A549 (cell line): ENCODE data around the gene NANOS2. TPM values are rescaled to one million over a fixed set of nuclear protein-coding genes. Genes with fewer than 3 reads are reported as not detected.

Experiments
- ATAC-seq, 2 experiments: fragments of 200-7000 bp in 1 of 2; fragments of >200 bp in 1 of 2; cut with Nextera tagmentation in 1 of 2; cut with Tn5 transposase in 1 of 2; 3 replicates each; pipeline versions ENCODE4 v1.8.0 to v1.9.1; 2018 to 2020; ENCODE audit warnings: mild to moderate bottlenecking in 1 of 2, moderate library complexity in 1 of 2
- CTCF ChIA-PET: fragments of 300-600 bp; sonication (Branson Sonifier 250); formaldehyde crosslinking; extraction: SDS; loops from one replicate; lab custom pipeline; 2021; ENCODE audit warnings: antibody characterized with exemption, inconsistent platforms; lab: Yijun Ruan, JAX
- POLR2A ChIA-PET: fragments of 350-600 bp; formaldehyde crosslinking; extraction: SDS; loops from one replicate; lab custom pipeline; 2021; ENCODE audit warnings: antibody characterized with exemption, inconsistent platforms; lab: Yijun Ruan, JAX
- DNase-seq, 2 experiments: peaks; one replicate each; pipeline versions ENCODE4 v3.0.0 to v3.0.0-alpha.2; 2011 to 2016; ENCODE audit warnings: low read depth in 1 of 2, low spot score in 1 of 2
- FAIRE-seq: peaks from 2 replicates; lab custom pipeline; 2011; peaks lifted over from hg19 to GRCh38; lab: Jason Lieb, UNC
- H3K27ac ChIP-seq, 2 experiments: fragments of >200 bp; sonication (Bioruptor Twin); formaldehyde crosslinking; 3 replicates each; pipeline ENCODE4 v1.5.1; 2016 to 2017
- H3K4me1 ChIP-seq: fragments of >200 bp; sonication (Bioruptor Twin); formaldehyde crosslinking; 3 replicates; pipeline ENCODE4 v1.6.1; 2016
- H3K4me2 ChIP-seq: fragments of >200 bp; sonication (Bioruptor Twin); formaldehyde crosslinking; 3 replicates; pipeline ENCODE4 v1.6.1; 2016
- H3K4me3 ChIP-seq: fragments of >200 bp; sonication (Bioruptor Twin); formaldehyde crosslinking; 3 replicates; pipeline ENCODE4 v1.5.1; 2016
- H3K9me3 ChIP-seq: fragments of >200 bp; sonication (Bioruptor Twin); formaldehyde crosslinking; 3 replicates; pipeline ENCODE4 v1.6.1; 2016
- BHLHE40 ChIP-seq: IDR thresholded peaks from 2 replicates; pipeline ENCODE4 v1.6.1; 2012; ENCODE audit warnings: low read depth, low read length, inconsistent platforms
- CBX8 ChIP-seq: fragments of 200-600 bp; sonication (generic); IDR thresholded peaks from 2 replicates; pipeline ENCODE4 v1.6.1; 2016
- CEBPB ChIP-seq, 2 experiments: fragments of >200 bp in 1 of 2; sonication (Bioruptor Twin) in 1 of 2; formaldehyde crosslinking in 1 of 2; IDR thresholded peaks; 2 replicates each; pipeline ENCODE4 v1.6.1; 2012 to 2016
- EHF ChIP-seq: fragments of 250-450 bp; sonication (Bioruptor Pico); IDR thresholded peaks from 2 replicates; pipeline ENCODE4 v1.5.0; 2020; ENCODE audit warnings: mild to moderate bottlenecking
- EHMT2 ChIP-seq: fragments of 200-600 bp; sonication (generic); IDR thresholded peaks from 2 replicates; pipeline ENCODE4 v1.6.1; 2016; ENCODE audit warnings: antibody characterized with exemption, low read depth, mild to moderate bottlenecking, moderate library complexity
- EP300 ChIP-seq, 2 experiments: fragments of >200 bp; sonication (Bioruptor Twin); formaldehyde crosslinking; IDR thresholded peaks; 2 replicates in 1 of 2; 3 replicates in 1 of 2; pipeline ENCODE4 v1.6.1; 2016 to 2017
- FOXS1 ChIP-seq: fragments of 250-450 bp; sonication (Bioruptor Pico); IDR thresholded peaks from 2 replicates; pipeline ENCODE4 v1.5.0; 2020; ENCODE audit warnings: mild to moderate bottlenecking, moderate library complexity
- GATA3 ChIP-seq: IDR thresholded peaks from 2 replicates; pipeline ENCODE4 v1.6.1; 2012; ENCODE audit warnings: borderline replicate concordance
- HDAC2 ChIP-seq: fragments of 200-600 bp; sonication (generic); IDR thresholded peaks from 2 replicates; pipeline ENCODE4 v1.6.1; 2016
- HEYL ChIP-seq: fragments of 250-450 bp; sonication (Bioruptor Pico); IDR thresholded peaks from 2 replicates; pipeline ENCODE4 v1.8.0; 2021; ENCODE audit warnings: mild to moderate bottlenecking, moderate library complexity
- HMGXB4 ChIP-seq: fragments of 250-450 bp; sonication (Bioruptor Pico); IDR thresholded peaks from 2 replicates; pipeline ENCODE4 v1.5.0; 2021; ENCODE audit warnings: mild to moderate bottlenecking, moderate library complexity, borderline replicate concordance
- HOXB13 ChIP-seq: fragments of 250-450 bp; sonication (Bioruptor Pico); IDR thresholded peaks from 2 replicates; pipeline ENCODE4 v1.5.0; 2020; ENCODE audit warnings: low read depth, mild to moderate bottlenecking, moderate library complexity
- JUN ChIP-seq, 2 experiments: fragments of >200 bp; sonication (Bioruptor Twin); formaldehyde crosslinking; IDR thresholded peaks; 2 replicates in 1 of 2; 3 replicates in 1 of 2; pipeline ENCODE4 v1.6.1; 2016 to 2017
- KDM1A ChIP-seq: fragments of 200-600 bp; sonication (generic); IDR thresholded peaks from 2 replicates; pipeline ENCODE4 v1.6.1; 2016; ENCODE audit warnings: low read depth, mild to moderate bottlenecking
- KDM5A ChIP-seq: fragments of 200-600 bp; sonication (generic); IDR thresholded peaks from 2 replicates; pipeline ENCODE4 v1.6.1; 2016; ENCODE audit warnings: antibody characterized with exemption, mild to moderate bottlenecking
- MAX ChIP-seq: IDR thresholded peaks from 2 replicates; pipeline ENCODE4 v1.6.1; 2012
- MYC ChIP-seq: IDR thresholded peaks from 2 replicates; pipeline ENCODE4 v1.6.1; 2012; ENCODE audit warnings: mild to moderate bottlenecking, inconsistent platforms, low read length, improper control_type of control experiment, borderline replicate concordance
- NPAS2 ChIP-seq: fragments of 250-450 bp; sonication (Bioruptor Pico); IDR thresholded peaks from 2 replicates; pipeline ENCODE4 v1.8.0; 2022; ENCODE audit warnings: mild to moderate bottlenecking, moderate library complexity, borderline replicate concordance
- NR3C1 ChIP-seq: fragments of >200 bp; sonication (Bioruptor Twin); formaldehyde crosslinking; IDR thresholded peaks from 3 replicates; pipeline ENCODE4 v1.6.1; 2017
- PBX3 ChIP-seq: IDR thresholded peaks from 2 replicates; pipeline ENCODE4 v1.6.1; 2012
- PHF8 ChIP-seq: fragments of 200-600 bp; sonication (generic); IDR thresholded peaks from 2 replicates; pipeline ENCODE4 v1.6.1; 2016; ENCODE audit warnings: low read depth, mild to moderate bottlenecking, antibody characterized with exemption, moderate library complexity, borderline replicate concordance
- RAD21 ChIP-seq, 2 experiments: fragments of >200 bp in 1 of 2; sonication (Bioruptor Twin) in 1 of 2; formaldehyde crosslinking in 1 of 2; IDR thresholded peaks in 1 of 2; conservative IDR thresholded peaks in 1 of 2; 2 replicates in 1 of 2; 3 replicates in 1 of 2; pipeline ENCODE4 v1.6.1; 2012 to 2018; ENCODE audit warnings: inconsistent platforms in 1 of 2
- RARB ChIP-seq: fragments of 250-450 bp; sonication (Bioruptor Pico); IDR thresholded peaks from 2 replicates; pipeline ENCODE4 v1.8.0; 2021; ENCODE audit warnings: mild to moderate bottlenecking, moderate library complexity
- ZC3H11A ChIP-seq: fragments of 450-650 bp; IDR thresholded peaks from 2 replicates; pipeline ENCODE4 v1.6.1; 2014; ENCODE audit warnings: antibody characterized with exemption, mild to moderate bottlenecking
- ZNF302 ChIP-seq: fragments of 250-450 bp; sonication (Bioruptor Pico); IDR thresholded peaks from 2 replicates; pipeline ENCODE4 v1.9.0; 2021; ENCODE audit warnings: inconsistent platforms, mild to moderate bottlenecking, moderate library complexity
- ZSCAN20 ChIP-seq: fragments of 250-450 bp; sonication (Bioruptor Pico); IDR thresholded peaks from 2 replicates; pipeline ENCODE4 v1.8.0; 2022; ENCODE audit warnings: mild to moderate bottlenecking, moderate library complexity
- WGBS: methylation state at CpG from one replicate; pipeline ENCODE4 v1.1.6; 2017; ENCODE audit errors: missing lambda C conversion rate; 5-methylcytosine and 5-hydroxymethylcytosine counted together
- polyA plus RNA-seq, 4 experiments: library from polyadenylated mRNA; depleted of rRNA in 3 of 4; stranded (reverse); fragments of >200 nt; fragmentation: RNase III in 1 of 4; extraction: RNeasy Plus Mini Kit Qiagen cat#74134 plus additional on column Dnase treatment in 1 of 4; gene quantifications; 2 replicates in 3 of 4; 3 replicates in 1 of 4; pipeline ENCODE4 v1.2.3, GENCODE V29; 2011 to 2017
- TF ChIP-seq, protein P1 (sequence below): fragments of 250-450 bp; sonication (Bioruptor Pico); IDR thresholded peaks from 2 replicates; pipeline ENCODE4 v1.5.0; 2020; ENCODE audit warnings: low read depth, mild to moderate bottlenecking, moderate library complexity
- TF ChIP-seq, protein P2 (sequence below): fragments of >200 bp; sonication (Bioruptor Twin); formaldehyde crosslinking; IDR thresholded peaks from 3 replicates; pipeline ENCODE4 v1.6.1; 2016

The NANOS2 gene
- polyA plus RNA-seq, 2 of the 4 experiments (the other 2 are of a cell fraction): not detected

DNA sequence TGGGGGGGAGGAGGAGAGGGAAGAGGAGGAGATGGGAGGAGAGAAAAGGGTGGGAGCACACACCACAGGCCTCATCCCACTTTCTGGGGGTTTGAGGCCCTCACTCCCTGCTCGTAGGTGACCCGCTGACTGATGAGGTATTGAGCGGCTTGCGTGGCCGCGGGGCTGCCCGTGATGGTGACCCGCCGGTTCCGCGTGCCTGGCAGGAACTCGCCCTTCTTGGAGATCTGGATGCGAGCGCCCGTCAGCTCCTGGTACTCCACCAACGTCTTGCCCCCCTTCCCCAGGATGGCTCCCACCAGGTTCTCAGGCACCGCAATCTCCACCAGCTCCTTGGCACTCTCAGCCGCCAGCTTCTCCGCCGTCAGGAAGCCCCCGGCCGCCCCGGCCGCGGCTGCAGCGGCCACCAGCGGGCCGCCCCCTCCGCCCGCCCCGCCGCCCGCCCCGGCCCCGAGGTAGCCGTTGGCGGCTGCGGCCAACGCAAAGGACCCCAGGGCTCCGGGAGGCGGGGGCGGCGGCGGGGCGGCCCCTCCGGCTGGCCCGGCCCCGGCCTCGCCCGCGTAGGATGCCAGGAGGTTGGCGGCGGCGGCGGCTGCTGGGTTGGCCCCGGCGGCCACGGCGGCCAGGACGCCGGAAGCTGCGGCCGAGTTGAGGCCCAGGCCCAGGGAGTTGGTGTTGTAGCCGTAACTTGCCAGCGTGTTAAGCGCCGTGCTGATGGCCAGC lies 25.4 kb upstream of the NANOS2 start:
- Histone ChIP-seq H3K4me2 (no peak overlapping the region), H3K4me3 (no peak overlapping the region), H3K27ac (no peak overlapping the region), H3K4me1 (peaks cover 4% of the 10 kb centered on the region; the same call in 1 of the 3 replicates), H3K9me3 (0 out of 3 replicates have a peak, but pooled peaks cover 4% of the 10 kb centered on the region)
- ChIA-PET POLR2A (no interaction called here), CTCF (interaction anchor here (1.2 kb wide), 1 partner anchor 137 kb away, joined by 3 read pairs; no protein-coding TSS in a partner anchor)
- FAIRE-seq (no peak), DNase-seq (no peak), ATAC-seq (no peak)
- TF ChIP-seq EHMT2: no peak
- TF ChIP-seq EHF (CRISPR knock-in tag): no peak
- no peak for TF ChIP-seq EP300 (IDR thresholded peaks at IDR 0.05)
- TF ChIP-seq ZNF302 (CRISPR knock-in tag): no peak
- TF ChIP-seq JUN (IDR thresholded peaks at IDR 0.05): no peak
- no peak for TF ChIP-seq PBX3
- TF ChIP-seq HDAC2: no peak
- TF ChIP-seq FOXS1 (CRISPR knock-in tag): no peak
- no peak for TF ChIP-seq MYC
- TF ChIP-seq NR3C1: no peak
- TF ChIP-seq ZSCAN20 (CRISPR knock-in tag): no peak
- no peak for TF ChIP-seq HMGXB4 (CRISPR knock-in tag)
- TF ChIP-seq GATA3: no peak
- TF ChIP-seq RAD21 (conservative IDR thresholded peaks at IDR 0.05 in 1 of 2, IDR thresholded peaks at IDR 0.05 in 1 of 2): no peak
- no peak for TF ChIP-seq ZC3H11A
- TF ChIP-seq RARB: no peak
- no peak for TF ChIP-seq KDM1A
- no peak for TF ChIP-seq CBX8
- WGBS: 87% methylated on average over 50 of the region's 67 CpGs

- CTCF ChIA-PET: interaction anchor here (0.7 kb wide), 1 partner anchor 26 kb away, joined by 4 read pairs; no protein-coding TSS in a partner anchor
These were observed 24.2 kb upstream of the NANOS2 start for GRCh38 chr19:45938733-45939319.

GRCh38 chr19:45935267-45935666 lies 20.7 kb upstream of the NANOS2 start:
- ChIA-PET POLR2A (no interaction called here), CTCF (interaction anchor here (1.6 kb wide), 1 partner anchor 13 kb away, joined by 3 read pairs; no protein-coding TSS in a partner anchor)
- H3K4me3 ChIP-seq: no peak overlapping the region
- ATAC-seq (peak; percentile 36 to 58; a peak in 5 of 6 replicates), DNase-seq (no peak), FAIRE-seq (no peak)
- no peaks in the 10 kb centered on the region for H3K9me3 ChIP-seq
- peaks cover 11% of the 10 kb centered on the region; the same call in 1 of the 3 replicates for H3K4me1 ChIP-seq
- peak overlapping the region; percentile 38; the same call in 2 of the 3 replicates for H3K4me2 ChIP-seq
- H3K27ac ChIP-seq: no peak overlapping the region
- 29% methylated on average over 19 of the region's 19 CpGs for WGBS
- TF ChIP-seq, protein P1, sequence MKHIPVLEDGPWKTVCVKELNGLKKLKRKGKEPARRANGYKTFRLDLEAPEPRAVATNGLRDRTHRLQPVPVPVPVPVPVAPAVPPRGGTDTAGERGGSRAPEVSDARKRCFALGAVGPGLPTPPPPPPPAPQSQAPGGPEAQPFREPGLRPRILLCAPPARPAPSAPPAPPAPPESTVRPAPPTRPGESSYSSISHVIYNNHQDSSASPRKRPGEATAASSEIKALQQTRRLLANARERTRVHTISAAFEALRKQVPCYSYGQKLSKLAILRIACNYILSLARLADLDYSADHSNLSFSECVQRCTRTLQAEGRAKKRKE (CRISPR knock-in tag): no peak
- TF ChIP-seq HEYL (CRISPR knock-in tag) (no peak), CEBPB (IDR thresholded peaks at IDR 0.05) (no peak), MYC (no peak), HOXB13 (no peak), MAX (no peak), KDM5A (no peak), ZC3H11A (no peak), HDAC2 (no peak), PHF8 (no peak)
- TF ChIP-seq, protein P2, sequence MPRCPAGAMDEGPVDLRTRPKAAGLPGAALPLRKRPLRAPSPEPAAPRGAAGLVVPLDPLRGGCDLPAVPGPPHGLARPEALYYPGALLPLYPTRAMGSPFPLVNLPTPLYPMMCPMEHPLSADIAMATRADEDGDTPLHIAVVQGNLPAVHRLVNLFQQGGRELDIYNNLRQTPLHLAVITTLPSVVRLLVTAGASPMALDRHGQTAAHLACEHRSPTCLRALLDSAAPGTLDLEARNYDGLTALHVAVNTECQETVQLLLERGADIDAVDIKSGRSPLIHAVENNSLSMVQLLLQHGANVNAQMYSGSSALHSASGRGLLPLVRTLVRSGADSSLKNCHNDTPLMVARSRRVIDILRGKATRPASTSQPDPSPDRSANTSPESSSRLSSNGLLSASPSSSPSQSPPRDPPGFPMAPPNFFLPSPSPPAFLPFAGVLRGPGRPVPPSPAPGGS: no peak

More at GRCh38 chr19:45938733-45939319, 24.2 kb upstream of the NANOS2 start:
- peaks cover 11% of the 10 kb centered on the region; the same call in 1 of the 3 replicates for H3K4me1 ChIP-seq
- 67% methylated on average over 3 of the region's 3 CpGs for WGBS
- no peak for ATAC-seq
- POLR2A ChIA-PET: interaction anchor here (0.7 kb wide), 1 partner anchor 14 kb away, joined by 5 read pairs; no protein-coding TSS in a partner anchor
- DNase-seq: no peak
- H3K4me2 ChIP-seq: no peak overlapping the region
- no peaks in the 10 kb centered on the region for H3K9me3 ChIP-seq
- no peak overlapping the region for H3K4me3 ChIP-seq
- TF ChIP-seq MAX (no peak), CBX8 (no peak), BHLHE40 (no peak), NPAS2 (CRISPR knock-in tag) (no peak)
- H3K27ac ChIP-seq: no peak overlapping the region
- no peak for FAIRE-seq
